B cell (primary cell): ENCODE data around the gene TNN. TPM values are rescaled to one million over a fixed set of nuclear protein-coding genes. Genes with fewer than 3 reads are reported as not detected.

Experiments
- ATAC-seq: fragments of 200-7000 bp; cut with Tn5 transposase; one replicate; pipeline ENCODE4 v1.10.0; 2021; ENCODE audit warnings: low read depth, mild to moderate bottlenecking, moderate number of reproducible peaks, moderate library complexity
- CTCF ChIA-PET: fragments of 350-600 bp; sonication (Branson Sonifier 250); formaldehyde crosslinking; loops from one replicate; lab custom pipeline; 2021; ENCODE audit warnings: antibody characterized with exemption, inconsistent platforms; lab: Charles Lee
- POLR2A ChIA-PET: fragments of 350-600 bp; sonication (Branson Sonifier 250); formaldehyde crosslinking; loops from one replicate; lab custom pipeline; 2021; ENCODE audit warnings: antibody characterized with exemption; lab: Charles Lee
- DNase-seq: peaks from one replicate; pipeline ENCODE4 v3.0.0; 2013
- H2AFZ ChIP-seq: 2 replicates; pipeline ENCODE4 v1.6.1; 2012; ENCODE audit warnings: mild to moderate bottlenecking, low read depth, low read length; ENCODE audit not compliant: insufficient read depth, poor library complexity, severe bottlenecking
- H3K27ac ChIP-seq, 2 donors: 1 replicate in 1 of 2; 2 replicates in 1 of 2; pipeline ENCODE4 v1.5.1; 2012 to 2013; ENCODE audit warnings: low read length in 2 of 2, mild to moderate bottlenecking in 2 of 2, moderate library complexity in 1 of 2
- H3K27me3 ChIP-seq, 4 experiments: fragments of 200-600 bp in 1 of 4; sonication (generic) in 1 of 4; replicated peaks in 1 of 4; 1 replicate in 2 of 4; 2 replicates in 2 of 4; pipeline versions ENCODE4 v1.6.1 to v1.7.0; 2013 to 2016; ENCODE audit warnings: low read length in 3 of 4, mild to moderate bottlenecking in 2 of 4, mixed read lengths in 1 of 4, moderate library complexity in 1 of 4; ENCODE audit not compliant: insufficient read depth in 4 of 4, control insufficient read depth in 3 of 4; ENCODE audit errors: control extremely low read depth in 1 of 4
- H3K36me3 ChIP-seq, 2 experiments: replicated peaks in 1 of 2; 1 replicate in 1 of 2; 2 replicates in 1 of 2; pipeline versions ENCODE4 v1.6.1 to v1.7.1; 2013; ENCODE audit warnings: low read length in 1 of 2; ENCODE audit not compliant: insufficient read depth in 2 of 2, control insufficient read depth in 1 of 2; ENCODE audit errors: control extremely low read depth in 1 of 2, extremely low read depth in 1 of 2
- H3K4me1 ChIP-seq, 2 donors: fragments of 200-600 bp in 1 of 2; sonication (generic) in 1 of 2; 1 replicate in 1 of 2; 2 replicates in 1 of 2; pipeline versions ENCODE4 v1.5.1 to v1.6.1; 2013 to 2017; ENCODE audit warnings: low read length in 2 of 2; ENCODE audit not compliant: control insufficient read depth in 2 of 2, insufficient read depth in 2 of 2
- H3K4me2 ChIP-seq: replicated peaks from 2 replicates; pipeline ENCODE3; 2012; ENCODE audit warnings: mild to moderate bottlenecking, low read depth, low read length; ENCODE audit not compliant: poor library complexity, severe bottlenecking
- H3K4me3 ChIP-seq, 5 experiments: fragments of 200-600 bp in 1 of 5; sonication (generic) in 1 of 5; 1 replicate in 3 of 5; 2 replicates in 2 of 5; pipeline versions ENCODE4 v1.5.1 to v1.7.0; 2011 to 2016; ENCODE audit warnings: low read length in 4 of 5, mild to moderate bottlenecking in 4 of 5, low read depth in 2 of 5, control low read depth in 1 of 5, moderate library complexity in 1 of 5; ENCODE audit not compliant: insufficient read depth in 1 of 5; ENCODE audit errors: control extremely low read depth in 1 of 5, extremely low read depth in 1 of 5
- H3K79me2 ChIP-seq: fragments of 200-600 bp; sonication (generic); one replicate; pipeline ENCODE4 v1.6.0; 2016; ENCODE audit warnings: low read length; ENCODE audit not compliant: control insufficient read depth, insufficient read depth
- H3K9ac ChIP-seq: fragments of 200-600 bp; sonication (generic); 2 replicates; pipeline ENCODE4 v1.6.1; 2017; ENCODE audit warnings: mild to moderate bottlenecking, low read length, moderate library complexity
- H3K9me3 ChIP-seq, 3 donors: one replicate each; pipeline versions ENCODE4 v1.6.1 to v1.7.1; 2013; ENCODE audit warnings: low read length in 2 of 3; ENCODE audit not compliant: control insufficient read depth in 2 of 3, insufficient read depth in 1 of 3; ENCODE audit errors: control extremely low read depth in 1 of 3
- H4K20me1 ChIP-seq: 2 replicates; pipeline ENCODE4 v1.6.0; 2012; ENCODE audit warnings: mild to moderate bottlenecking, low read length; ENCODE audit not compliant: insufficient read depth, control insufficient read depth, poor library complexity, severe bottlenecking
- H3K27ac Mint-ChIP-seq: one replicate; pipeline ENCODE4 v1.8.0; 2021; ENCODE audit warnings: mixed read lengths
- H3K27me3 Mint-ChIP-seq: one replicate; pipeline ENCODE4 v1.8.0; 2021; ENCODE audit warnings: mixed read lengths
- H3K4me1 Mint-ChIP-seq: one replicate; pipeline ENCODE4 v1.8.0; 2021; ENCODE audit warnings: mixed read lengths
- H3K4me3 Mint-ChIP-seq: one replicate; pipeline ENCODE4 v1.8.0; 2021; ENCODE audit warnings: mixed read lengths
- H3K9me3 Mint-ChIP-seq: one replicate; pipeline ENCODE4 v1.8.0; 2022; ENCODE audit warnings: mixed read lengths; ENCODE audit not compliant: insufficient read depth
- EZH2 ChIP-seq: IDR thresholded peaks from 2 replicates; pipeline ENCODE4 v1.6.1; 2012; ENCODE audit warnings: borderline replicate concordance, low read depth, mild to moderate bottlenecking, moderate library complexity, low read length; ENCODE audit not compliant: insufficient read depth, poor library complexity, severe bottlenecking
- WGBS: methylation state at CpG from one replicate; pipeline ENCODE4 v1.1.5; 2013; ENCODE audit warnings: missing lambda C conversion rate; ENCODE audit not compliant: insufficient coverage; 5-methylcytosine and 5-hydroxymethylcytosine counted together
- intact Hi-C: fragments of 100-400 bp; cut with micrococcal nuclease; formaldehyde crosslinking; loops from one replicate; pipeline ENCODE4 v1.10.0; 2022
- polyA plus RNA-seq: library from polyadenylated mRNA; depleted of rRNA; stranded (reverse); fragments of >200 nt; gene quantifications from 2 replicates; pipeline ENCODE4 v1.2.3, GENCODE V29; 2012
- total RNA-seq, 2 donors: library from RNA; stranded (reverse); fragments of 120-200 nt in 1 of 2; gene quantifications; 1 replicate in 1 of 2; 2 replicates in 1 of 2; pipeline versions ENCODE4 v1.2.3 to v1.2.4, GENCODE V29; 2013 to 2022
- TF ChIP-seq, protein P1 (sequence below): fragments of 200-600 bp; IDR thresholded peaks from one replicate; pipeline ENCODE4 v1.8.0; 2022; ENCODE audit warnings: antibody characterized with exemption, mild to moderate bottlenecking

The TNN gene
- total and polyA plus RNA-seq, 2 donors (not counting 1 experiment from before 2014, with no cell fraction given), result not detected

GRCh38 chr1:175192630-175193526, 125.2 kb downstream of the TNN start, which contains the start of gene KIAA0040:
Gene KIAA0040, minus strand, starts transcription at chr1:175192776. Its CDS starts 31,763 bp downstream, at chr1:175161013.
- ChIA-PET CTCF (interaction anchor here (0.8 to 7.2 kb wide), 17 partner anchors 10 to 126 kb away, joined by 3 to 90 read pairs (median 7); no protein-coding TSS in a partner anchor), POLR2A (interaction anchor here (0.8 to 2.2 kb wide), 2 partner anchors 11 to 16 kb away, joined by 8 to 9 read pairs; no protein-coding TSS in a partner anchor)
- Mint-ChIP-seq H3K4me1 (peaks cover 88% of the 10 kb centered on the region), H3K9me3 (no peaks in the 10 kb centered on the region), H3K27ac (peak within 1 kb of the TSS; percentile 96), H3K4me3 (peak within 1 kb of the TSS; percentile 99), H3K27me3 (no peaks in the 10 kb centered on the region)
- 11% methylated on average over 59 of the region's 62 CpGs for WGBS
- intact Hi-C loops, result loop anchor here (5.0 to 10.0 kb wide), 2 partner anchors 168 to 1014 kb away; partner anchors contain the start of genes COP1 and MRPS14
- Histone ChIP-seq H3K4me2 (peak within 1 kb of the TSS; percentile 85), H3K9ac (peak within 1 kb of the TSS; percentile 95), H3K27me3 (no peaks in the 10 kb centered on the region), H2AFZ (peak within 1 kb of the TSS; percentile 83), H3K4me3 (peak within 1 kb of the TSS; percentile 71 to 99 (median 97)), H3K36me3 (peaks cover 0 to 21% of the 10 kb centered on the region in 2 experiments), H3K9me3 (no peaks in the 10 kb centered on the region), H4K20me1 (peaks cover under 1% of the 10 kb centered on the region), H3K4me1 (peaks cover 81 to 87% of the 10 kb centered on the region in 2 donors), H3K27ac (peak within 1 kb of the TSS; percentile 69 to 81), H3K79me2 (peaks cover 48% of the 10 kb centered on the region)
- ATAC-seq (peak; percentile 61), DNase-seq (peak; percentile 84)
- TF ChIP-seq, protein P1, sequence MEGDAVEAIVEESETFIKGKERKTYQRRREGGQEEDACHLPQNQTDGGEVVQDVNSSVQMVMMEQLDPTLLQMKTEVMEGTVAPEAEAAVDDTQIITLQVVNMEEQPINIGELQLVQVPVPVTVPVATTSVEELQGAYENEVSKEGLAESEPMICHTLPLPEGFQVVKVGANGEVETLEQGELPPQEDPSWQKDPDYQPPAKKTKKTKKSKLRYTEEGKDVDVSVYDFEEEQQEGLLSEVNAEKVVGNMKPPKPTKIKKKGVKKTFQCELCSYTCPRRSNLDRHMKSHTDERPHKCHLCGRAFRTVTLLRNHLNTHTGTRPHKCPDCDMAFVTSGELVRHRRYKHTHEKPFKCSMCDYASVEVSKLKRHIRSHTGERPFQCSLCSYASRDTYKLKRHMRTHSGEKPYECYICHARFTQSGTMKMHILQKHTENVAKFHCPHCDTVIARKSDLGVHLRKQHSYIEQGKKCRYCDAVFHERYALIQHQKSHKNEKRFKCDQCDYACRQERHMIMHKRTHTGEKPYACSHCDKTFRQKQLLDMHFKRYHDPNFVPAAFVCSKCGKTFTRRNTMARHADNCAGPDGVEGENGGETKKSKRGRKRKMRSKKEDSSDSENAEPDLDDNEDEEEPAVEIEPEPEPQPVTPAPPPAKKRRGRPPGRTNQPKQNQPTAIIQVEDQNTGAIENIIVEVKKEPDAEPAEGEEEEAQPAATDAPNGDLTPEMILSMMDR, result no peak
- TF ChIP-seq EZH2, result no peak
